Measurements from ENCODE around the gene SPDYC. TPM values are rescaled to one million over a fixed set of nuclear protein-coding genes. Genes with fewer than 3 reads are reported as not detected.

The SPDYC gene
- total and polyA plus RNA-seq, 9 of the 15 experiments (the other 6 are each of a cell fraction or from before 2014, with no cell fraction given), result 4.4 to 18.8 (median 9.2) TPM

DNA sequence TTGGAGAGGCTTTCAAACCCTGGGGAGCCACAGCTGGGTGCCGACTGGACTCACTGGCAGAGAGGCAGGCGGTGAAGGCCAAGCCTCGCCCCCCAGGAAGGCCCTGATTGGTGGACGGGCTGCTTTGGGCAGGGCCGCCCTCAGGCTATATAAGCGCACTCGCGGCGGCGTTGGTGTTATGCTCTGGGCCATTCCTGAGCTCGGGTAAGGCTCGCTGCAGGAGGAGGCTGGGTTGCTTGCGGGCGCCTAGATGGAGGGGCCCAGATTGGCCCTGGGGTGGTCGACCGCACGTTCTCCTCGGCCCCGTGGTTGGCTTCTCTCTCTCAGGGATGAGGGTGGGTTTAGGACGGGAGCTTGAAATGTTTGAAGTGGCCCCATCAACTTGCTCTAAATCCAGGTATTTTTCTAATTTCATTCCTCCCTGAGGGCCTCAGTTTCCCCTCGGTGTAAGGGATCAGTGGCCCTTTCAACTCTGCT, at the start of gene SPDYC (continued):
- TF ChIP-seq ZNF740 (CRISPR knock-in tag; IDR thresholded peaks at IDR 0.05) (peak; percentile 57; the same call in 1 of the 2 replicates), ZNF740 (tag; IDR thresholded peaks at IDR 0.05) (no peak), PATZ1 (CRISPR knock-in tag; IDR thresholded peaks at IDR 0.05; ENCODE audit: borderline replicate concordance) (no peak), ZNF780A (CRISPR knock-in tag; IDR thresholded peaks at IDR 0.05) (no peak), ZNF408 (CRISPR knock-in tag; IDR thresholded peaks at IDR 0.05; ENCODE audit: low read depth) (no peak), KAT7 (CRISPR knock-in tag; IDR thresholded peaks at IDR 0.05; ENCODE audit: borderline replicate concordance) (peak; percentile 64; the same call in 1 of the 2 replicates), PPARD (CRISPR knock-in tag; IDR thresholded peaks at IDR 0.05) (no peak), PHF21A (IDR thresholded peaks at IDR 0.05; ENCODE audit: borderline replicate concordance, low read depth) (no peak), SMAD1 (IDR thresholded peaks at IDR 0.05; ENCODE audit: low read depth, low read length, partially characterized antibody) (peak; percentile 93), RFX7 (CRISPR knock-in tag; IDR thresholded peaks at IDR 0.05) (no peak), TCF7L2 (IDR thresholded peaks at IDR 0.05; ENCODE audit: low read depth, low read length) (no peak), MBD2 (IDR thresholded peaks at IDR 0.05; ENCODE audit: borderline replicate concordance, low read depth) (peak; percentile 67), RNF2 (IDR thresholded peaks at IDR 0.05) (0 out of 2 replicates have a peak, but pooled peaks have one; percentile 20), XRCC3 (IDR thresholded peaks at IDR 0.05) (no peak), FOXO4 (CRISPR knock-in tag; IDR thresholded peaks at IDR 0.05) (no peak), TEAD2 (tag; IDR thresholded peaks at IDR 0.05) (no peak), ZNF133 (CRISPR knock-in tag; IDR thresholded peaks at IDR 0.05) (no peak), U2AF2 (optimal IDR thresholded peaks at IDR 0.05; ENCODE audit: low read depth, low read length) (no peak), MECOM (CRISPR knock-in tag; IDR thresholded peaks at IDR 0.05) (no peak), U2AF1 (optimal IDR thresholded peaks at IDR 0.05; ENCODE audit: low read depth, low read length) (no peak), ZNF507 (tag; conservative IDR thresholded peaks at IDR 0.05) (no peak), SRSF9 (IDR thresholded peaks at IDR 0.05; ENCODE audit: borderline replicate concordance, low read depth, low read length) (no peak)
- TF ChIP-seq, protein P1, sequence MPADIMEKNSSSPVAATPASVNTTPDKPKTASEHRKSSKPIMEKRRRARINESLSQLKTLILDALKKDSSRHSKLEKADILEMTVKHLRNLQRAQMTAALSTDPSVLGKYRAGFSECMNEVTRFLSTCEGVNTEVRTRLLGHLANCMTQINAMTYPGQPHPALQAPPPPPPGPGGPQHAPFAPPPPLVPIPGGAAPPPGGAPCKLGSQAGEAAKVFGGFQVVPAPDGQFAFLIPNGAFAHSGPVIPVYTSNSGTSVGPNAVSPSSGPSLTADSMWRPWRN (IDR thresholded peaks at IDR 0.05; ENCODE audit: low read depth), result no peak
- TF ChIP-seq, protein P2, sequence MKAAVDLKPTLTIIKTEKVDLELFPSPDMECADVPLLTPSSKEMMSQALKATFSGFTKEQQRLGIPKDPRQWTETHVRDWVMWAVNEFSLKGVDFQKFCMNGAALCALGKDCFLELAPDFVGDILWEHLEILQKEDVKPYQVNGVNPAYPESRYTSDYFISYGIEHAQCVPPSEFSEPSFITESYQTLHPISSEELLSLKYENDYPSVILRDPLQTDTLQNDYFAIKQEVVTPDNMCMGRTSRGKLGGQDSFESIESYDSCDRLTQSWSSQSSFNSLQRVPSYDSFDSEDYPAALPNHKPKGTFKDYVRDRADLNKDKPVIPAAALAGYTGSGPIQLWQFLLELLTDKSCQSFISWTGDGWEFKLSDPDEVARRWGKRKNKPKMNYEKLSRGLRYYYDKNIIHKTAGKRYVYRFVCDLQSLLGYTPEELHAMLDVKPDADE (conservative IDR thresholded peaks at IDR 0.05; ENCODE audit: control insufficient read depth, low read depth, low read length), result no peak
